H1 (cell line): ENCODE results near the gene GALNT17. TPM values are rescaled to one million over a fixed set of nuclear protein-coding genes. Genes with fewer than 3 reads are reported as not detected.

ENCODE experiments used
- CTCF ChIA-PET: fragments of 300-600 bp; sonication (Branson Sonifier 250); formaldehyde crosslinking; loops from one replicate; lab custom pipeline; 2021; ENCODE audit not compliant: partially characterized antibody; lab: Charles Lee
- POLR2A ChIA-PET: fragments of 300-600 bp; sonication (Branson Sonifier 250); formaldehyde crosslinking; loops from one replicate; lab custom pipeline; 2021; ENCODE audit warnings: inconsistent platforms; ENCODE audit not compliant: partially characterized antibody; lab: Charles Lee
- DNase-seq, 2 experiments: peaks; one replicate each; pipeline versions ENCODE4 v3.0.0 to v3.0.0-alpha.2; 2010 to 2022; ENCODE audit warnings: low spot score in 2 of 2, low read depth in 1 of 2, mixed read lengths in 1 of 2
- FAIRE-seq: peaks from 2 replicates; lab custom pipeline; 2011; peaks lifted over from hg19 to GRCh38; lab: Jason Lieb, UNC
- H2AFZ ChIP-seq: 2 replicates; pipeline ENCODE4 v1.8.1; 2012; ENCODE audit warnings: low read length, inconsistent platforms
- H2AK5ac ChIP-seq: 2 replicates; pipeline ENCODE4 v1.6.1; 2013; ENCODE audit warnings: low read depth, low read length
- H2BK120ac ChIP-seq: replicated peaks from 2 replicates; pipeline ENCODE3; 2013; ENCODE audit warnings: low read depth, low read length, inconsistent platforms
- H2BK12ac ChIP-seq: 2 replicates; pipeline ENCODE4 v1.6.1; 2013; ENCODE audit warnings: low read depth, low read length
- H2BK15ac ChIP-seq: 2 replicates; pipeline ENCODE4 v1.6.1; 2013; ENCODE audit warnings: low read length
- H2BK20ac ChIP-seq: 2 replicates; pipeline ENCODE4 v1.6.1; 2013; ENCODE audit warnings: low read length
- H2BK5ac ChIP-seq: 2 replicates; pipeline ENCODE4 v1.6.1; 2013; ENCODE audit warnings: low read depth, low read length
- H3K14ac ChIP-seq: 2 replicates; pipeline ENCODE4 v1.6.1; 2013; ENCODE audit warnings: inconsistent platforms; ENCODE audit not compliant: insufficient read length
- H3K18ac ChIP-seq: 2 replicates; pipeline ENCODE4 v1.6.1; 2013; ENCODE audit warnings: low read length; ENCODE audit errors: extremely low read depth
- H3K23ac ChIP-seq: 2 replicates; pipeline ENCODE4 v1.6.1; 2013; ENCODE audit warnings: inconsistent platforms; ENCODE audit not compliant: insufficient read length
- H3K23me2 ChIP-seq: 2 replicates; pipeline ENCODE4 v1.6.1; 2013; ENCODE audit warnings: low read depth, low read length
- H3K27ac ChIP-seq: 2 replicates; pipeline ENCODE4 v1.6.1; 2011; ENCODE audit warnings: low read depth, low read length, inconsistent platforms
- H3K27me3 ChIP-seq, 4 experiments: replicated peaks in 1 of 4; 1 replicate in 1 of 4; 2 replicates in 3 of 4; pipeline versions ENCODE4 v1.6.1 to v1.8.1; 2011 to 2013; ENCODE audit warnings: low read length in 3 of 4, mild to moderate bottlenecking in 3 of 4, inconsistent platforms in 2 of 4, mixed read lengths in 2 of 4, moderate library complexity in 1 of 4; ENCODE audit not compliant: control insufficient read depth in 3 of 4, insufficient read depth in 3 of 4; ENCODE audit errors: extremely low read depth in 1 of 4
- H3K36me3 ChIP-seq, 4 experiments: 2 replicates each; pipeline versions ENCODE4 v1.6.1 to v1.8.1; 2011 to 2013; ENCODE audit warnings: mild to moderate bottlenecking in 4 of 4, low read length in 3 of 4, moderate library complexity in 2 of 4, control low read depth in 1 of 4, inconsistent platforms in 1 of 4; ENCODE audit not compliant: insufficient read depth in 4 of 4, control insufficient read depth in 2 of 4
- H3K4ac ChIP-seq: replicated peaks from 2 replicates; pipeline ENCODE3; 2013; ENCODE audit warnings: low read length, low read depth, mixed read lengths, inconsistent platforms; ENCODE audit not compliant: insufficient read length
- H3K4me1 ChIP-seq, 4 experiments: replicated peaks in 1 of 4; 1 replicate in 1 of 4; 2 replicates in 3 of 4; pipeline versions ENCODE4 v1.6.1 to v1.8.1; 2011 to 2013; ENCODE audit warnings: low read length in 3 of 4, inconsistent platforms in 2 of 4, mixed read lengths in 1 of 4; ENCODE audit not compliant: insufficient read depth in 4 of 4, control insufficient read depth in 3 of 4
- H3K4me2 ChIP-seq, 2 experiments: 2 replicates each; pipeline versions ENCODE4 v1.6.1 to v1.8.1; 2011 to 2013; ENCODE audit warnings: low read depth in 2 of 2, low read length in 2 of 2, control low read depth in 1 of 2, inconsistent platforms in 1 of 2, mild to moderate bottlenecking in 1 of 2; ENCODE audit not compliant: insufficient read depth in 1 of 2
- H3K4me3 ChIP-seq, 4 experiments: fragments of 200-600, 300-600 bp in 1 of 4; sonication (generic), shearing (Covaris generic), sonication (Bioruptor Twin) in 1 of 4; 2 replicates each; pipeline versions ENCODE4 v1.5.1 to v1.8.1; 2011 to 2016; ENCODE audit warnings: low read length in 4 of 4, low read depth in 3 of 4, control low read depth in 2 of 4, inconsistent platforms in 2 of 4, mild to moderate bottlenecking in 2 of 4, mixed read lengths in 1 of 4, moderate library complexity in 1 of 4; ENCODE audit not compliant: insufficient read depth in 2 of 4; ENCODE audit errors: extremely low read depth in 1 of 4
- H3K56ac ChIP-seq: replicated peaks from 2 replicates; pipeline ENCODE3; 2013; ENCODE audit warnings: low read depth, mild to moderate bottlenecking, mixed read lengths, low read length, inconsistent platforms; ENCODE audit not compliant: insufficient read length
- H3K79me1 ChIP-seq: 2 replicates; pipeline ENCODE4 v1.6.1; 2013; ENCODE audit warnings: low read depth, low read length, control low read depth
- H3K79me2 ChIP-seq, 2 experiments: 2 replicates each; pipeline versions ENCODE4 v1.6.1 to v1.8.1; 2012 to 2013; ENCODE audit warnings: low read length in 2 of 2, mild to moderate bottlenecking in 2 of 2, inconsistent platforms in 1 of 2; ENCODE audit not compliant: insufficient read depth in 2 of 2, control insufficient read depth in 1 of 2
- H3K9ac ChIP-seq, 4 experiments: replicated peaks in 1 of 4; 1 replicate in 1 of 4; 2 replicates in 3 of 4; pipeline versions ENCODE4 v1.6.1 to v1.8.1; 2011 to 2013; ENCODE audit warnings: low read depth in 3 of 4, low read length in 3 of 4, control low read depth in 2 of 4, mild to moderate bottlenecking in 2 of 4, moderate library complexity in 2 of 4, inconsistent platforms in 1 of 4; ENCODE audit errors: extremely low read depth in 1 of 4
- H3K9me3 ChIP-seq, 2 experiments: 2 replicates each; pipeline versions ENCODE4 v1.6.1 to v1.8.1; 2012 to 2013; ENCODE audit warnings: mild to moderate bottlenecking in 2 of 2, moderate library complexity in 2 of 2, control low read depth in 1 of 2, inconsistent platforms in 1 of 2, low read depth in 1 of 2, low read length in 1 of 2, mixed read lengths in 1 of 2; ENCODE audit not compliant: insufficient read depth in 2 of 2
- H4K20me1 ChIP-seq, 2 experiments: replicated peaks in 1 of 2; 2 replicates each; pipeline versions ENCODE3 to v1.8.1; 2011 to 2013; ENCODE audit warnings: inconsistent platforms in 2 of 2, low read length in 2 of 2, mild to moderate bottlenecking in 1 of 2; ENCODE audit not compliant: insufficient read depth in 2 of 2, control insufficient read depth in 1 of 2
- H4K5ac ChIP-seq: 2 replicates; pipeline ENCODE4 v1.6.1; 2013; ENCODE audit warnings: low read length, low read depth, mixed read lengths, inconsistent platforms; ENCODE audit not compliant: insufficient read length
- H4K8ac ChIP-seq: 2 replicates; pipeline ENCODE4 v1.8.0; 2013; ENCODE audit warnings: mild to moderate bottlenecking, moderate library complexity, low read length, inconsistent platforms; ENCODE audit not compliant: insufficient read depth; ENCODE audit errors: extremely low read depth
- H4K91ac ChIP-seq: replicated peaks from 2 replicates; pipeline ENCODE3; 2013; ENCODE audit warnings: low read length, mixed read lengths, inconsistent platforms; ENCODE audit not compliant: insufficient read length
- BACH1 ChIP-seq: IDR thresholded peaks from 2 replicates; pipeline ENCODE4 v1.6.1; 2012; ENCODE audit warnings: low read length, improper control_type of control experiment
- BRCA1 ChIP-seq: IDR thresholded peaks from 2 replicates; pipeline ENCODE4 v1.6.1; 2012; ENCODE audit warnings: low read depth, low read length, improper control_type of control experiment
- CTBP2 ChIP-seq: IDR thresholded peaks from 2 replicates; pipeline ENCODE4 v1.7.0; 2011; ENCODE audit warnings: borderline replicate concordance, mild to moderate bottlenecking, moderate library complexity, mixed read lengths, low read length; ENCODE audit not compliant: insufficient read depth, insufficient read length
- JUN ChIP-seq: IDR thresholded peaks from 2 replicates; pipeline ENCODE4 v1.6.1; 2011; ENCODE audit warnings: low read depth, mild to moderate bottlenecking, improper control_type of control experiment, low read length
- KDM4A ChIP-seq: IDR thresholded peaks from one replicate; pipeline ENCODE4 v1.7.1; 2012; ENCODE audit warnings: low read depth, mild to moderate bottlenecking, moderate library complexity, low read length, inconsistent platforms; ENCODE audit not compliant: severe bottlenecking
- NRF1 ChIP-seq: IDR thresholded peaks from 2 replicates; pipeline ENCODE4 v1.6.1; 2011; ENCODE audit warnings: mild to moderate bottlenecking, low read depth, low read length, improper control_type of control experiment
- POLR2AphosphoS5 ChIP-seq: IDR thresholded peaks from 2 replicates; pipeline ENCODE4 v1.6.1; 2011; ENCODE audit warnings: low read depth, low read length
- SRF ChIP-seq: IDR thresholded peaks from 2 replicates; pipeline ENCODE4 v1.6.1; 2011; ENCODE audit warnings: mild to moderate bottlenecking, low read depth, low read length, moderate library complexity
- polyA plus RNA-seq, 7 experiments: library from polyadenylated mRNA; depleted of rRNA in 3 of 7; stranded (reverse) in 5 of 7; unstranded in 2 of 7; fragments of >200 nt in 5 of 7; fragments of 200-250 nt in 2 of 7; gene quantifications; 1 replicate in 5 of 7; 2 replicates in 1 of 7; 4 replicates in 1 of 7; pipeline versions ENCODE4 v1.2.1 to v1.2.3, GENCODE V29; 2011 to 2013; ENCODE audit warnings: missing spikeins in 2 of 7, mixed read lengths in 2 of 7
- total RNA-seq: library from RNA; stranded (reverse); fragmentation: NEBNext Ultra II Directional; extraction: Animal tissue kit (Norgen Biotek cat#: 25700); gene quantifications from 2 replicates; pipeline ENCODE4 v1.2.1, GENCODE V29; 2021
- TF ChIP-seq, protein P1 (sequence below): IDR thresholded peaks from 2 replicates; pipeline ENCODE4 v1.6.1; 2012; ENCODE audit warnings: inconsistent platforms

GALNT17 gene
- total and polyA plus RNA-seq, 2 of the 8 experiments (the other 6 are each of a cell fraction or from before 2014, with no cell fraction given), result 37.7 to 47.0 TPM

DNA sequence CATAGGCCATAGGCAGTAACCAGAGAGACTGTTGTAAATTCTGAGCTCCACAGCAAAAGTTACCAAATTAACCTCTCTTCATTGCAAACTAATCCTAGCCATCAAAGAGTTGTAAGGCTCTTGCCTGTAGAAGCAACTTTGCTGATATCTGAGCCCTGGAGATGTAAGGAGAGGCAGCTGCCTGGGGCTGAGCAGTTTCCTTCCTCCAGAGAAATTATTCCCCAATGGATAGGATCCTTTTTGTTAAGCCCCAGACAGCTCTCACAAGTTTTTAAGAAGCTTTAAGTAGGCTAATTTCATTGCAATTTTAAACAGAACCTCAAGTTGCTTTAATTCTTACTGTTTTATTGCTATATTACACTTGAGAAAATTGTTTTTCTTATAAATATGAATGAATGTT, 211.1 kb downstream of the GALNT17 start:
- CTCF ChIA-PET, result interaction anchor here (0.9 to 1.1 kb wide), 2 partner anchors 113 to 390 kb away, joined by 3 read pairs; no protein-coding TSS in a partner anchor
- POLR2A ChIA-PET, result no interaction called here
- no peak for FAIRE-seq
- TF ChIP-seq, protein P1, sequence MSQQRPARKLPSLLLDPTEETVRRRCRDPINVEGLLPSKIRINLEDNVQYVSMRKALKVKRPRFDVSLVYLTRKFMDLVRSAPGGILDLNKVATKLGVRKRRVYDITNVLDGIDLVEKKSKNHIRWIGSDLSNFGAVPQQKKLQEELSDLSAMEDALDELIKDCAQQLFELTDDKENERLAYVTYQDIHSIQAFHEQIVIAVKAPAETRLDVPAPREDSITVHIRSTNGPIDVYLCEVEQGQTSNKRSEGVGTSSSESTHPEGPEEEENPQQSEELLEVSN, result no peak
- TF ChIP-seq JUN (no peak), SRF (no peak), NRF1 (no peak), BRCA1 (no peak), CTBP2 (no peak), KDM4A (no peak), POLR2AphosphoS5 (no peak), BACH1 (no peak)

More for the DNA sequence above, 211.1 kb downstream of the GALNT17 start:
- H3K56ac ChIP-seq, result no peak overlapping the region
- H2AFZ ChIP-seq, result no peak overlapping the region
- H3K14ac ChIP-seq, result no peak overlapping the region
- H2BK20ac ChIP-seq, result no peak overlapping the region
- no peak overlapping the region for H3K18ac ChIP-seq
- no peak overlapping the region for H2BK15ac ChIP-seq
- H3K27ac ChIP-seq, result no peak overlapping the region
- H3K79me1 ChIP-seq, result peaks cover 5% of the 10 kb centered on the region
- peaks cover 0 to 3% (median 0%) of the 10 kb centered on the region in 4 experiments; a peak in 2 of 8 replicates for H3K36me3 ChIP-seq
- no peak overlapping the region for H3K4ac ChIP-seq
- peaks cover 0 to 51% of the 10 kb centered on the region in 2 experiments; a peak in 2 of 4 replicates for H3K79me2 ChIP-seq
- H2BK12ac ChIP-seq, result no peak overlapping the region
- H4K91ac ChIP-seq, result no peak overlapping the region
- no peaks in the 10 kb centered on the region for H3K27me3 ChIP-seq
- H4K8ac ChIP-seq, result no peak overlapping the region
- no peak overlapping the region for H3K9ac ChIP-seq
- H3K4me2 ChIP-seq, result no peak overlapping the region
- H2BK5ac ChIP-seq, result no peak overlapping the region
- H4K20me1 ChIP-seq, result no peaks in the 10 kb centered on the region
- H3K23me2 ChIP-seq, result no peaks in the 10 kb centered on the region
- H3K4me3 ChIP-seq, result no peak overlapping the region
- no peak overlapping the region for H2AK5ac ChIP-seq
- H3K4me1 ChIP-seq, result peaks cover 1 to 3% (median 2%) of the 10 kb centered on the region in 4 experiments; a peak in 2 of 7 replicates
- no peak overlapping the region for H2BK120ac ChIP-seq
- no peak for DNase-seq
- H3K9me3 ChIP-seq, result peaks cover 2 to 6% of the 10 kb centered on the region in 2 experiments; a peak in 1 of 4 replicates
- H3K23ac ChIP-seq, result no peak overlapping the region
- H4K5ac ChIP-seq, result no peak overlapping the region
